GM18517 (cell line): ENCODE measurements around the gene IGSF3.

Source experiments
- ATAC-seq: cut with Tn5 transposase; IDR thresholded peaks from one replicate; pipeline ENCODE4 v1.9.1; 2021; ENCODE audit warnings: mild to moderate bottlenecking, moderate library complexity; ENCODE audit not compliant: unreplicated experiment

The IGSF3 gene

GRCh38 chr1:116532671-116533428 is 134.7 kb downstream of the IGSF3 start:
- no peak for ATAC-seq

- no peak for ATAC-seq
Measured at GRCh38 chr1:116531917-116532316, 135.6 kb downstream of the IGSF3 start.

GRCh38 chr1:116529681-116530080 is 137.9 kb downstream of the IGSF3 start:
- no peak for ATAC-seq

GRCh38 chr1:116529199-116529631 is 138.3 kb downstream of the IGSF3 start:
- no peak for ATAC-seq

- ATAC-seq, result no peak
Measured at GRCh38 chr1:116528329-116529083, 139.0 kb downstream of the IGSF3 start.

- ATAC-seq, result no peak
Measured at GRCh38 chr1:116525440-116525839, 142.1 kb downstream of the IGSF3 start.
